Measurements from ENCODE around the gene ERMAP. TPM values are rescaled to one million over a fixed set of nuclear protein-coding genes. Genes with fewer than 3 reads are reported as not detected.

The ERMAP gene
- total and polyA plus RNA-seq, 9 of the 15 experiments (the other 6 are each of a cell fraction or from before 2014, with no cell fraction given), result 8.0 to 31.4 (median 22.5) TPM

- TF ChIP-seq PBX2 (CRISPR knock-in tag; IDR thresholded peaks at IDR 0.05; ENCODE audit: low read depth) (no peak), PBX2 (tag; conservative IDR thresholded peaks at IDR 0.05; ENCODE audit: low read depth) (no peak)
Measured at GRCh38 chr1:42797414-42797813, 19.5 kb upstream of the ERMAP start (continued).

- CTCF ChIA-PET (ENCODE audit: low intra/inter-chr PET ratio), result no interaction called here
- FAIRE-seq (no peak), DNase-seq (ENCODE audit: extremely low read depth in 1 of 4, low spot score in 3 of 4) (no peak), ATAC-seq (peak; percentile 28; the same call in 1 of the 3 replicates)
- no TSS peak for BruUV-seq (replicated peaks)
- intact Hi-C loops (cut with micrococcal nuclease) (no loop called here), in situ Hi-C loops (cut with MboI) (no loop called here)
- H3K36me3 ChIP-seq (ENCODE audit: control insufficient read depth, insufficient read depth, low read length), result no peaks in the 10 kb centered on the region
- 43% methylated on average over 5 of the region's 5 CpGs for WGBS (ENCODE audit: insufficient coverage, low coverage, missing lambda C conversion rate)
- no peaks in the 10 kb centered on the region for H3K9me3 ChIP-seq (replicated peaks; ENCODE audit: control insufficient read depth, insufficient read depth, low read depth, low read length)
- no peaks in the 10 kb centered on the region for H3K79me2 ChIP-seq (ENCODE audit: control insufficient read depth, insufficient read depth, low read length)
- no peaks in the 10 kb centered on the region for H3K27me3 ChIP-seq (ENCODE audit: control insufficient read depth in 2 of 2, insufficient read depth in 2 of 2, low read length in 2 of 2)
- H4K20me1 ChIP-seq (replicated peaks; ENCODE audit: control insufficient read depth, insufficient read depth, low read length), result no peaks in the 10 kb centered on the region
- no peak overlapping the region for H3K4me2 ChIP-seq (ENCODE audit: insufficient read depth, low read length)
- TF ChIP-seq HDGF (IDR thresholded peaks at IDR 0.05), result no peak
- TF ChIP-seq XRCC3 (IDR thresholded peaks at IDR 0.05), result no peak
- no peak for TF ChIP-seq PHF8 (IDR thresholded peaks at IDR 0.05; ENCODE audit: borderline replicate concordance, low read length)
- TF ChIP-seq POLR2H (tag; IDR thresholded peaks at IDR 0.05; ENCODE audit: low read depth), result no peak
- TF ChIP-seq ZSCAN29 (IDR thresholded peaks at IDR 0.05), result no peak
- no peak for TF ChIP-seq TRIM25 (IDR thresholded peaks at IDR 0.05; ENCODE audit: borderline replicate concordance)
- TF ChIP-seq ZFP36 (IDR thresholded peaks at IDR 0.05; ENCODE audit: low read depth, low read length, partially characterized antibody), result no peak
- H3K9me1 ChIP-seq (ENCODE audit: control insufficient read depth, insufficient read depth, low read length), result no peaks in the 10 kb centered on the region
- peaks cover 0 to 8% of the 10 kb centered on the region in 2 experiments; a peak in 4 of 5 replicates for H3K4me1 ChIP-seq (replicated peaks in 1 of 2; ENCODE audit: control insufficient read depth in 2 of 2, insufficient read depth in 2 of 2, low read length in 2 of 2)
- no peak overlapping the region for H3K4me3 ChIP-seq
- H2AFZ ChIP-seq (ENCODE audit: low read depth, low read length), result peak overlapping the region; percentile 17; the same call in 1 of the 2 replicates
- POLR2A ChIA-PET, result interaction anchor here (0.6 kb wide), 1 partner anchor 10 kb away, joined by 3 read pairs; no protein-coding TSS in a partner anchor
- peak overlapping the region in 1 of 2 experiments; percentile 62; a peak in 1 of 4 replicates for H3K9ac ChIP-seq (ENCODE audit: insufficient read depth in 1 of 2, low read depth in 2 of 2, low read length in 2 of 2)
- H3K27ac ChIP-seq (ENCODE audit: extremely low read depth, low read depth, low read length), result no peak overlapping the region
Measured at GRCh38 chr1:42797979-42798378, 18.9 kb upstream of the ERMAP start.

All from K562 (cell line).